ENCODE measurements around the gene CHRND.

Gene CHRND

DNA sequence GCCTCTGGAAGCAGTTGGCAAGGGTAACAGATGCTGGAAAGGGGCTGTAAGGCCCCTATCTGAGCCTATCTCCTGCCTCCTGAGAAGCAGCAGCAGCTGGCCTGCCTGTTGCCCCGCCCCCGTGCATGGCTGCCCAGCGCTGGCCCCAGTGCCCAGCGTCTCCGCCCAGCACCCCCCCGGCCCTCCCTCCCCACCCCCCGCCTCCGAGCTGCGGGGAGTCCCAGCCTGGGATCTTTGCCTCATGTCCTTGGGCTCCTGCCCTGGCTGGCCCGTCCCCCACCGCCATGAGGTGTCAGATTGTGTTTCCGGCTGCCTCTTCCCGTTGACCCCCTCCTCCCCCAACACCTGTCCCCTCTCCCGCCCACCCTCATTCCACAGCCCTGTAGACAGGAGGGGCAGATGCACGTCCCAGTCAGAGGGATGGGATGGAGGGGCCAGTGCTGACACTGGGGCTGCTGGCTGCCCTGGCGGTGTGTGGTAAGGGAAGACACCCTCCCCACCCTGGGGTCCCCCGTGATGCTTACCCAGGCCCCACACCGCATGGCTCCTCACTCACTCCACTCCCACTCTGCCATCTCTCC lies at the start of gene CHRND:
Gene CHRND (plus strand): TSS at position 370 of the 581 bp plus-strand sequence. CDS start 56 bp downstream, at position 426.
- Mint-ChIP-seq H3K4me3 (no peak within 1 kb of the TSS), H3K36me3 (no peaks in the 10 kb centered on the region), H3K27ac (no peak within 1 kb of the TSS), H3K9me3 (no peaks in the 10 kb centered on the region), H3K27me3 (peaks cover 50 to 77% of the 10 kb centered on the region in 2 donors), H3K4me1 (peaks cover 15 to 25% of the 10 kb centered on the region in 2 donors)
- ATAC-seq (replicated peaks) = no peak
- no peak for DNase-seq

DNA sequence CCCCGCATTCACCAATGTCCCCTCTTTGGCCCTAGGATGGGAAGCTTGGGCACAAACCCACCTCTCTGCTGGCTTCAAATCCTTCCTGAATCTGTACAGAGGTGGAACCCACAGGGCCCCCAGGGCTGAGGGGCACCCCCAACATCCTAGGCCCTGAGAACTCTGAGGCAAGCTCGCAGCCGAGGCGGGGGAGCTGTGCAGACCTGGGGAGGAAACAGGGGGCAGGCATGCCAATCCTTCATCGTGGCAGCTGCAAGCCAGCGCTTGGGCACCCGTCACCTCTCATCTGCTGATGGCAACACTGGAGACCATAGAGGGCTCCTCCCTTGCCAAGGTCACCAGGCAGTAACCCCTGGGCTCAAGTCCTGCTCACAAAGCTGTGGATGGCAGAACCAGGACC lies 49.2 kb upstream of the CHRND start:
- DNase-seq = no peak
- H3K27me3 Mint-ChIP-seq = peaks cover 44 to 51% of the 10 kb centered on the region in 2 donors
- H3K27ac Mint-ChIP-seq = no peak overlapping the region
- H3K36me3 Mint-ChIP-seq = no peaks in the 10 kb centered on the region
- H3K9me3 Mint-ChIP-seq = peaks cover 10 to 11% of the 10 kb centered on the region in 2 donors
- H3K4me3 Mint-ChIP-seq = no peak overlapping the region
- no peaks in the 10 kb centered on the region for H3K4me1 Mint-ChIP-seq
- ATAC-seq (replicated peaks) = no peak

DNA sequence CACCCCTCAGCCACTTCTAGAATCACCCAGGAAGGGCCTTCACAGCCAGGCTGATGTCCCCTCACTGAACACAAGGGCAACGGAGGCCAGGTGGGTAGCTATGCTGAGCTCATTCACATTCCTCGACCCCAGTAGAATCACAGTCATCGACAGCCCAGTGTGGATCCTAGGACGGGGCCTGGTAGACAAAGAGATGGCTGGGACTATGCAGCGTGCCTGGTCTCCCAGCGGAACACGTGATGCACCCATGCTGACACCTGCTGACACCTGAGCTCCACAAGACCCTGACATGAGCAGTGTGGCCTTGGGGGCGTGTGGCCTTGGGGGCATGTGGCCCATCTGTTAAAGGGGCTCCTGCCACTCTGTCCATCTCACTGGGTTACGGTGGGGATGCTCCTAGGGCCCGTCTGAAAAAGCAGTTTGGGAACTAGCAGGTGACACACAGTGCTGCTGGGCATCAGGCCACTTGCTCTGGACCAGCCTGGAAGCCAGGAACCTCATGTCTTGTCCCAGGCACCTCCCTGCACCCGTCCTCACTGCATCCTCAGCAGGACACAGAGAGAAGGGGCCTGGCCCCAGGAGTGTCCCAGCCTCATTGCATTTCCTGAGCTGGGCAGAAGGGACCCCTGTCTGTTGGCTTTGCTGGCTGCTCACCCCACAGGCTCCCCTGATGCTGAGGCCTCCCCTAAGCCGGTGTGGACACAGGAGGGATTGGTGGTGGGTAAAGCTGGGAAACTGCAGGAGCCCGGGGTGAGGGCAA lies 48.0 kb upstream of the CHRND start:
- no peak for DNase-seq
- no peak overlapping the region for H3K27ac Mint-ChIP-seq
- H3K4me3 Mint-ChIP-seq = no peak overlapping the region
- H3K9me3 Mint-ChIP-seq = peaks cover 1 to 2% of the 10 kb centered on the region in 2 donors
- H3K4me1 Mint-ChIP-seq = no peaks in the 10 kb centered on the region
- peaks cover 43 to 49% of the 10 kb centered on the region in 2 donors for H3K27me3 Mint-ChIP-seq
- H3K36me3 Mint-ChIP-seq = no peaks in the 10 kb centered on the region
- no peak for ATAC-seq (replicated peaks)

DNA sequence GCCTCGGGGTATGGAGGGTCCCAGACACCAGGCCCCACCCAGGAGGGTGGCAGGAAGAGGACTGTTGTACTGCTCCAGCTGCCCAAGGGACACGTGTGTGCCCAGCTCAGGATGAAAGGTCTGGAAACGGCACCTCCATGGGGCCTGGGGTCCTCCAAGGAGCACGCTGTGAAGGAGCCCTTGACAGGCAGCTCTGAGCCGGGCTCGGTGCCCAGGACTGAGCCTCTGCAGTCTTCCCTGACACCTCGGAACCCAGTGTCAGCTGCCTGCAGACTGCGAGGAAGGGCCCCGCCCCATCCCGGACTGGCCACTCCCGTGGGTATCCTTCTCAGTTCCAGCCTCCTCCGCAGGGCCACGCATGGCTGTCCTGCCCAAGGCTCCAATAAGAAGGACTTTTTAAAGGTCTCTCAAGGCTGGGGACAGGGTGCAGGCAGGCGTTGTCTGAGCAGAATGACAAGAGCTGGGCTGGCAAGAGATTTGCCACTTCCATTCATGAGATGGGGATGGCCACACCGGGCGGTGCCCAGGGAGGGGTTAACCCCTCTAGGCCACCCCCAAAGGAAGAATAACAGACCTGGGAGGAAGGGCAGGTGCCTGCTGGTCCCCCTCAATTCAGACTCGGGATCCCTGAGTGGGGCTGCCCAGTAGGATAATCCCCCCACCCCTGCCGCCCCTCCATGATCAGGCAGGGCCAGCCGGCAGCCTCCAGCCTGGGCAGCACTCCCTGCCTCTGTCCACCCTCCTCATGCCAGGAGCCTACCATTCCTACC lies 47.2 kb upstream of the CHRND start:
- H3K36me3 Mint-ChIP-seq = no peaks in the 10 kb centered on the region
- ATAC-seq (replicated peaks) (no peak), DNase-seq (no peak)
- H3K4me1 Mint-ChIP-seq = no peaks in the 10 kb centered on the region
- H3K27ac Mint-ChIP-seq = no peak overlapping the region
- no peak overlapping the region for H3K4me3 Mint-ChIP-seq
- peaks cover 41 to 44% of the 10 kb centered on the region in 2 donors for H3K27me3 Mint-ChIP-seq
- no peaks in the 10 kb centered on the region for H3K9me3 Mint-ChIP-seq

DNA sequence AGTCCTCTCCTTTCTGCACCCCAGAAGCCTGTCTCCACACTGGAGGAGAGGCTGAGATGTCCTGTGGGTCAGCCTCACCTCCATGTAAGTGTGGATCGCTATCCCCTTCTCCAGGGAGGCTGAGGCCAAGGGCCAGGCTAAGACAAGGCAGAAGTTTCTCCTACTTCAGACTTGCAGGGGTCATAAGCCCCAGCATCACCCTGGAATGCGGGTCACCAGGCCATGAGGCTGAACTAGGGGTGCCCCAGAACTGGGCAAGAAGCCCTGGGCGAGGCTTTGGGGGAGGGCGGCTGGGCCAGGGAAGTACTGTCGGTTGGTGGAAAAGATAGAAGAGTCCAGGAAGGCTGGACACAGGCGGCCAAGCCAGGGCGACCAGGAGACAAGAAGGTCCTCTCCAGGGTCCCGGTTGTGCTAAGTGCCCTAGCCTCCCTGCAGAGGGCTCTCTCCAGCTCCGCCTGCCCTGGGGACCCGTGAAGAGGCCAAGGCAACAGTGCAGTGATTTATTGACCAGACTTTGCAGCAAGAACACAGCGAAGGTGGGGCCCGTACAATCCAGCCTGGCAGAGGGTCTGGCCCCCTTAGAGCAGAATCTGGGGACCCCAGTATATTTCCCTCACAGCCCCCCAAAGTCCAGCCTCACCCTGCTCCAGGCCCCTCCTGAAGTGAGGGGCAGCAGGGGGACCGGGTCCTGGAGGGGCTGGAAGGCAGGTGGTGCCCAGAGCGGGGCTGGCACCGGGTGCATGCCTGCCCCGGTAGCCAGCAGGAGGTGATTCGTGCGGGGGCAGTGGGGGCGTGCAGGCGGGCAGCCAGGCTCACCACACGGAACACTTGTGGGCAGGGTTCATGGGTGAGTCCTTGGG lies 46.4 kb upstream of the CHRND start:
- Mint-ChIP-seq H3K27ac (no peak overlapping the region), H3K4me3 (no peak overlapping the region), H3K9me3 (no peaks in the 10 kb centered on the region), H3K27me3 (peaks cover 42 to 50% of the 10 kb centered on the region in 2 donors), H3K4me1 (no peaks in the 10 kb centered on the region), H3K36me3 (no peaks in the 10 kb centered on the region)
- DNase-seq = no peak
- no peak for ATAC-seq (replicated peaks)

DNA sequence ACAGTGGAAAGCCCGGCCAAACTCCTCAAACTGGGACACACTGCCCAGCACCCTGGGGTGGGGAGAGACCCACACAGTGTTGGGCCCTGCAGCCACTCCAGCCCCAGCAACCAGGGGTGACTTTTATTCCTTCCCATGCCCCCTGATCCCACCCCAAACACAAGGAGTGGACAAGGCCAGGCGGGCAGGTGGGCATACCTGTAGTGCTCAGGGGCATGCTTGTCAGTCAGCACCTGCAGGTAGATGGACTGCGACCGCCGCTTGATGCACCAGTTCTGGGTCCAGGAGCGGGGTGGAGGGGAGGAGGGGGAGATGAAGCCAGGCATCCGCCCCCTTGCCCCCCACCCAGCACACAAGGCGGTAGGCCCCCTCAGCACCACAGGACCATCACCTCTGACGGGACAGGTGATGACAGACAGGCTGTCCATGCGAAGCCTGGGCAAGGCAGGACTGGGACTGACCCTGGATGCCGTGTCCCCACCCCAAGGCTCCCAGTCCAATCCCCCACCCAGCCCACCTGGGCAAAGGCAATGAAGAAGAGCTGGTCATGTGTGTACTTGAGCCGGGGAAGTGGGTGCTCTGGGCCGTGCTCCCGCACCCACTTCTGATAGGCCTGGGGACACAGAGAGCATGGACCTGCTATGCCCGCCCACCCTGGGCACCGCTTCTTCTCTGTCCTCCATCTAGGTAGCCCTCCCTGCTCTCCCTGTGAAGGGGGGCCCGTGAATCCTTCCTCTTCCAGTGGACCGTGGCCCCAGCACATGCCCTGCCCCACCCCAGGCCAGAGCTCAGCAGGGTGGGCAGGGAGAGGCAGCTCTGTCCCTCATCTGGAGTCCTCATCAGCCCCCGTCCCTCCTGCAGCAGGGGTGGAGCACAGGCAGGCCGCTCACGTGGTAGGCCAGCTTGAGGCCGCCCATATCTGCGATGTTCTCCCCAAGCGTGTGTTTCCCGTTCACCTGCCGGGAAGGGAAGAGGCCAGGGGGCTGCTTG lies 45.5 kb upstream of the CHRND start:
- Mint-ChIP-seq H3K4me1 (peaks cover 5 to 6% of the 10 kb centered on the region in 2 donors), H3K4me3 (no peak overlapping the region), H3K27me3 (peaks cover 46 to 54% of the 10 kb centered on the region in 2 donors), H3K36me3 (no peaks in the 10 kb centered on the region), H3K9me3 (no peaks in the 10 kb centered on the region), H3K27ac (no peak overlapping the region)
- no peak for DNase-seq
- ATAC-seq (replicated peaks) = no peak

DNA sequence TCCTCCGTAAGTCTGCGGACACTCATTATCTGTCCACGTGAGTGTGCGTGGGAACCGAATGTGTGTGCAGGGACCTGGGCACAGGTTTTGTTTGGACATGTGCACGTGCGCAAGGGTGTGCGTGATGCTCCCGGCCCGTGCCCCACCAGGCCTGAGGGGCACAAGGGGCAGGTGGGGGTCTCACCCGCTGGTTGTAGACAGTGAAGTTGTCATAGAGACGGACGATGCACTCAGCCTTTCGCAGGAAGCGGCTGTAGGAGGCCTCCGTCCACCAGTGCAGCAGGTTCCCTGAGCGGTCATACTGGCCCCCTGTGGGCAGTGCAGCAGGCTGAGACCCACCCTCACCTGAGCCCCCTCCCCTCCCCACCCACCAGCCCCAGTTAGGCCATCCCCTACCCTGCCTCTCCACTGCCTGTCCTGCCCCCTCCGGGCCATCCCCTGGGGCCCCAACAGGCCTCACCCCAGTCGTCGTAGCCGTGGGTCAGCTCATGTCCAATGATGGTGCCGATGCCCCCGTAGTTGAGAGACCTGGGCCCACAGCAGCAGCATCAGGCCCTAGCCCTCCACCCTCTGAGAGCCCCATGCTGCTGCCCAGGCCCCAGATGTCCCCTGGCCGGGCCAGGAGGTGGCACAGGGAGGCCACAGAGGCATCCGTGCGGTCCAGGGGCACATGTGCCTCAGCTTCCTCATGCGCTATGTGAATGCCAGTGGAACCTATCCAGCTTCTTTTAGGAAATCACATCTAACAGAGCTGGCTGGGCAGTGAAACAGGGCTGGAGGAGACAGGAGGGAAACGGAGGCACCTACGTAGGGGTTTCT lies 44.4 kb upstream of the CHRND start:
- Mint-ChIP-seq H3K4me3 (no peak overlapping the region), H3K4me1 (peaks cover 7 to 8% of the 10 kb centered on the region in 2 donors), H3K36me3 (no peaks in the 10 kb centered on the region), H3K27ac (no peak overlapping the region), H3K9me3 (no peaks in the 10 kb centered on the region), H3K27me3 (peaks cover 51 to 52% of the 10 kb centered on the region in 2 donors)
- DNase-seq (no peak), ATAC-seq (replicated peaks) (no peak)

DNA sequence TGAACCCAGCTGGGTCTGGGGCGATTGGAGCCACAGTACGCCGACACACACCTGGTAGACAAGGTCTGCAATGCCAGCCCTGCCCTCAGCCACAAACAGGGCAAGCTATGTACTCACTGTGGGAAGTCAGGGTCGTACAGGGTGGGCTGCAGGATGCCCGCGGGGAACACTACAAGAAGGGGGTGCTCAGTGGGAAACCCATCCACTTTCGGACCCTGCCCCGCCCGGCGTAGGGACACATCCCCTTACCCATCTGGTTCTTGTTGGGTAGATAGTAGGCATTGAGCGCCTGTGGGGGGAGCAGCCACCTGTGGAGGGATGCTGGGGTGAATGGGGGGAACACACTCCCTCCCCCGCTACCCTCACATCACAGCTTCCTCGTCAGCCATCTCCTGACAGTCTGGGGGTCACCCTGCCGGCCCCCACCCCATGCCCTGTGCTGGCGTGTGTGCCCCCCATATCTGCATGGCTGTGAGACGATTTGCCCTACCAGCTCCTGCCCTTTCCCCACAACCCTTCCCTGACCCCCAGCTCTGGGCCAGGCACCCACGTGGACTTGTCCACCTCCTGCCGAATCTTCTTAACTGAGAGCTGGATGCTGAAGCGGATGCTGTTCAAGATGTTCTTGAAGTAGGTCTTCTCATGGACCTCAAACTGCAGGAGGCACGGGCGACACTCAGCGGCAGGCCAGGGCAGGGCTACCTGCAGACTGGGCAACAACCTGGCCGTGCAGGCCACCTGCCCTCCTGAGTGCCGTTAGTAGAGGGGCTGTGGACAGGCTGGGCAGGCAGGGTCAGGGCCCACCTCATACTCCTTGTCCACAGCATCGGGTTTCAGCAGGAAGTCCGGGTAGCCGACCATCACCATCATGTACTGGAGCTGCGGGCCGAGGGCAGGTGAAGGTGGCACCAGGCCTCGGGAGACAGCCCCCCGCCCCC lies 43.4 kb upstream of the CHRND start:
- H3K27me3 Mint-ChIP-seq = peaks cover 47 to 54% of the 10 kb centered on the region in 2 donors
- H3K4me3 Mint-ChIP-seq = no peak overlapping the region
- H3K27ac Mint-ChIP-seq = no peak overlapping the region
- ATAC-seq (replicated peaks) (no peak), DNase-seq (no peak)
- peaks cover 7 to 8% of the 10 kb centered on the region in 2 donors for H3K4me1 Mint-ChIP-seq
- H3K9me3 Mint-ChIP-seq = no peaks in the 10 kb centered on the region
- no peaks in the 10 kb centered on the region for H3K36me3 Mint-ChIP-seq

DNA sequence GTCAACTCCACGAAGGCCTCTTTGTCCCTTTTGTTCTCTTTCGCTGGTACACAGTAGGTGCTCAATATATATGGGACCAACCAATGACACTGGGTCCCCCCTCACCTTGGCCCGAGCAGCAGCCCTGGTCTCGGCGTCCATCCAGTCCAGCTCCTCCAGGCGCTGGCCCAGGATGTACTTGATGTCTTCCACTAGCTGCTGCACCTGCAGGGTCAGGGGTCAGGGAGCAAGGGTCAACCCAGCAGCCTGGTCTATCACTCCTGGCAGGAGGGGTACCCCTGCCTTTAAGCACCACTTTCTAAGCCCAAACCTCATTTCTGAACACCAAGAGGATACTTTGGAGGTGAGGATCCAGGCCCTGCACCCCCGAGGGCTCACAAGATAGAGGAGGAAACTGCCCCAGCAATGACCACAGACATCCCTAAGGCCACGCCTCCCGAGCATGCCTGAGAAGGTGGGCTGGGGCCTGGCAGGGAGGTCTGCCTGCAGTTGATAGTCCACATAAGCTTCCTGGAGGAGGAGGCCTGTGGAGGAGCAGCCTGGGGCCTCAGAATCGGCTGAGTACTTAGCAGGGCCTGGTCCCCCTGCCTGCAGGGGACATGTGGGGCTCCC lies 42.5 kb upstream of the CHRND start:
- Mint-ChIP-seq H3K36me3 (no peaks in the 10 kb centered on the region), H3K27me3 (peaks cover 45 to 61% of the 10 kb centered on the region in 2 donors), H3K4me3 (no peak overlapping the region), H3K4me1 (peaks cover 7 to 15% of the 10 kb centered on the region in 2 donors), H3K9me3 (no peaks in the 10 kb centered on the region), H3K27ac (no peak overlapping the region)
- ATAC-seq (replicated peaks) (no peak), DNase-seq (no peak)

DNA sequence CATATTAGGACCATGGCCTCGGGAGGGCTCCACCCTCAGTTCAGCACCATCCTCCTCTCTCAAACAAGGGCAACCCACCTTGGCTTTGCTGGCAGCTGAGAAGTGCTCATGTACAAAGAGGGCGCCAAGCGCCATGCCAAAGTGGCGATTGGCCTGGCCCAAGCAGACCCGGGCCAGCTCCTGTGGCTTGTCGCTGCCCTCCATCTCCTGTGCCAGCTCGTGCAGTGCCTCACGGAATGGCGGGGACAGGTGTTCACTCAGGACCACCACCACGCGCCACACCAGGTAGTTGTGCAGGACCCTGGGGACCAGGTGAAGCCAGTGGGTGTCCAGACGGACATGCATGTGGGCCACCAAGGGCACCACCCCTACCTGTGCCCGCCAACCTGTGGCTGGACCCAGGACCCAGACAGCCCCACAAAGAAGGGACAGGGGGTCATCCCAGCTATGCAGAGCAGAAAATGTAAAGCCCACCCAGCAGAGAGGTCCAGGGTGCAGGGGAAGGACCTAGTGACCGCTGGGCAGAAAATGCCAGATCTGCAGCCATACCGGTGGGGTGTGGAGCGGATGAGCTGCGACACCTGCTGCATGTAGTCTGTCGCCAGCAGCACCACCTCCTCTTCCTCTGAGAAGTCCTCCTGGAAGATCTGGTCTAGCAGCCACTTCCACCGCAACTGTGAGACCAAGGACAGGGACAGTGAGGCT lies 41.9 kb upstream of the CHRND start:
- peaks cover 50 to 68% of the 10 kb centered on the region in 2 donors for H3K27me3 Mint-ChIP-seq
- no peaks in the 10 kb centered on the region for H3K36me3 Mint-ChIP-seq
- ATAC-seq (replicated peaks) (no peak), DNase-seq (no peak)
- H3K4me1 Mint-ChIP-seq = peaks cover 10 to 15% of the 10 kb centered on the region in 2 donors
- H3K4me3 Mint-ChIP-seq = no peak overlapping the region
- no peaks in the 10 kb centered on the region for H3K9me3 Mint-ChIP-seq
- no peak overlapping the region for H3K27ac Mint-ChIP-seq

Data from stimulated activated naive B cell treated with anti-CD40 and anti-IgM and Interleukin-4, amounts not matched to agents 10 μg/mL and 1 μg/mL and 100 μg/mL, for 72 hours (primary cell).